Cardiac muscle cell (in vitro differentiated cells and primary cell): ENCODE data around the gene OLIG3. TPM values are rescaled to one million over a fixed set of nuclear protein-coding genes. Genes with fewer than 3 reads are reported as not detected.
A peak's percentile ranks its signal among the peaks of the same experiment; 100 is the strongest.

ENCODE experiments used
- DNase-seq, 2 donors: peaks; one replicate each; pipeline versions ENCODE4 v3.0.0 to v3.0.0-alpha.2; 2010 to 2017; ENCODE audit warnings: low read depth in 1 of 2, low spot score in 1 of 2
- H3K27ac ChIP-seq: fragments of 200-600 bp; sonication (generic); 2 replicates; pipeline ENCODE4 v1.5.1; 2016
- H3K27me3 ChIP-seq: fragments of 200-600 bp; sonication (generic); 2 replicates; pipeline ENCODE4 v1.6.0; 2016; ENCODE audit warnings: control low read depth
- H3K36me3 ChIP-seq: fragments of 200-600 bp; sonication (generic); 2 replicates; pipeline ENCODE4 v1.5.1; 2016; ENCODE audit warnings: control low read depth
- H3K4me1 ChIP-seq: fragments of 200-600 bp; sonication (generic); 2 replicates; pipeline ENCODE4 v1.8.1; 2017; ENCODE audit warnings: low read depth, mild to moderate bottlenecking, mixed run types
- H3K4me3 ChIP-seq: fragments of 200-600 bp; sonication (generic); 2 replicates; pipeline ENCODE4 v1.5.1; 2016; ENCODE audit warnings: mild to moderate bottlenecking
- H3K9me3 ChIP-seq: fragments of 200-600 bp; sonication (generic); 2 replicates; pipeline ENCODE4 v1.5.1; 2017; ENCODE audit warnings: low read depth, mild to moderate bottlenecking, control low read depth
- CTCF ChIP-seq: IDR thresholded peaks from 2 replicates; pipeline ENCODE4 v1.5.1; 2012; ENCODE audit warnings: low read depth, mild to moderate bottlenecking, low read length
- polyA plus RNA-seq: library from polyadenylated mRNA; unstranded; fragments of >200 nt; fragmentation: Nextera tagmentation; extraction: Ambion mirVana; gene quantifications from 2 replicates; pipeline ENCODE4 v1.2.1, GENCODE V29; 2016
- total RNA-seq: library from RNA; depleted of rRNA; stranded (reverse); fragments of >200 nt; gene quantifications from 2 replicates; pipeline ENCODE4 v1.2.3, GENCODE V29; 2016

Gene OLIG3
- total and polyA plus RNA-seq, 2 experiments from 2014 or later = not detected

DNA sequence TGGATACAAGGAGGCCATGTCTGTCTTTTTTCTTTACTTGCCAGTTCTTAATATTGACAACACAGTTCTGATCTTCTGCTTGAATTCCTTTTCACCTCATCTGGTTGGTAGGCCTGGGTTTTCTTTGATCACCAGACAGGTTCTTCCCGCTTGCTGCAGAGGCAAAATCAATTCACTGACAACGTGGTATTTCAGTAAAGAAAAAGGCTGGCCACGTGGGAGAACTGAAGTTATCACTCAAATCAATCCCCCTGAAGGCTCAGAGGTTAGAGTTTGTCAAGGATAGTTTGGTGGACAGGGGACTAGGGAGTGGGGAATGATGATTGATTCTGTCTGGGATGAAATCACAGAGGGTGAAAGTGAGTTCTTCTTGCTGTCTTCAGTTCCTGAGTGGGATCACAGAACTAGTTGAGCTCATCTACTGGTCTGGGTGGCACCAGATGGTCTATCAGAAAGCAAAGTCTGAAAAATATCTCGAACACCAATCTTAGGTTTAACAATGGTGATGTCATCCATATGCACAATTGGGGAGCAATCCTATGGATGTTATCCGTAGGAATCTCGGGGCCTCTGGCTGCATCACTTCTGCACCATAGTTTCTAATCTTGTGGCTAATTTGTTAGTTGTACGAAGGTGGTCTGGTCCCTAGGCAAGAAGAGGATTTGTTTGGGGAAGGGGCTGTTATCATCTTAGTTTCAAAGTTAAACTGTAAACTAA, 37.3 kb upstream of the OLIG3 start:
- Histone ChIP-seq H3K4me3 (no peak overlapping the region), H3K27ac (no peak overlapping the region), H3K27me3 (no peaks in the 10 kb centered on the region), H3K36me3 (no peaks in the 10 kb centered on the region), H3K9me3 (no peaks in the 10 kb centered on the region), H3K4me1 (no peaks in the 10 kb centered on the region)
- TF ChIP-seq CTCF = no peak
- no peak for DNase-seq

DNA sequence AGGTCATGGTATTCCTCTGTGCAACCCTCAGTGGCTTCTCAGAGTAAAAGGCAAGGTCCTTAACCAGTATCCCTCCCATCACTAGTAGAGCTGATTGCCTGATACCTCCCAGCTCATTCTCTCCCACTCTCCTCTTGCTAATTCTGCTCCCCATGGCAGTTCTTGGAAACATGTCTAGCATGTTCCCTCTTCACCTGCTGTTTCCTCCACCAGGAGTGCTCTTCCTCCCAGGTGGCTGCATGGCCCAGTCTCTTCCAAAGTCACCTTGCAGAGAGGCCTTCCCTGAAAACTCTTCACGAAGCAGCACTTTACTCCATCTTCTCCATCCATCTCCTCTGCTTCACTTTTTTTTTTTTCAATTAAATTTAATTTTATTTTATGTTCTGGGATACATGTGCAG, 36.2 kb upstream of the OLIG3 start:
- Histone ChIP-seq H3K4me3 (no peak overlapping the region), H3K27ac (no peak overlapping the region), H3K27me3 (no peaks in the 10 kb centered on the region), H3K36me3 (no peaks in the 10 kb centered on the region), H3K9me3 (no peaks in the 10 kb centered on the region), H3K4me1 (no peaks in the 10 kb centered on the region)
- no peak for DNase-seq
- TF ChIP-seq CTCF = no peak

GRCh38 chr6:137522831-137523230, 28.6 kb upstream of the OLIG3 start:
- TF ChIP-seq CTCF = no peak
- Histone ChIP-seq H3K9me3 (no peaks in the 10 kb centered on the region), H3K4me1 (no peaks in the 10 kb centered on the region), H3K4me3 (no peak overlapping the region), H3K27me3 (no peaks in the 10 kb centered on the region), H3K36me3 (no peaks in the 10 kb centered on the region), H3K27ac (no peak overlapping the region)
- DNase-seq = no peak

- no peak overlapping the region for H3K27ac ChIP-seq
- H3K4me1 ChIP-seq = no peaks in the 10 kb centered on the region
- H3K27me3 ChIP-seq = peaks cover 5% of the 10 kb centered on the region
- DNase-seq = peak in 1 of 2 donors; percentile 5
- no peak for TF ChIP-seq CTCF
- H3K36me3 ChIP-seq = no peaks in the 10 kb centered on the region
- H3K9me3 ChIP-seq = no peaks in the 10 kb centered on the region
- H3K4me3 ChIP-seq = no peak overlapping the region
These were observed 28.1 kb upstream of the OLIG3 start for GRCh38 chr6:137522198-137522798.

- peaks cover 19% of the 10 kb centered on the region for H3K27me3 ChIP-seq
- H3K36me3 ChIP-seq = no peaks in the 10 kb centered on the region
- DNase-seq = no peak
- H3K4me1 ChIP-seq = no peaks in the 10 kb centered on the region
- H3K27ac ChIP-seq = no peak overlapping the region
- H3K4me3 ChIP-seq = no peak overlapping the region
- TF ChIP-seq CTCF = no peak
- H3K9me3 ChIP-seq = no peaks in the 10 kb centered on the region
These were observed 26.3 kb upstream of the OLIG3 start for GRCh38 chr6:137520520-137520919.
